HT-29 (cell line): ENCODE measurements around the gene INAFM1. TPM values are rescaled to one million over a fixed set of nuclear protein-coding genes. Genes with fewer than 3 reads are reported as not detected.

Experiments
- DNase-seq: peaks from one replicate; pipeline ENCODE4 v3.0.0-alpha.2; 2015; ENCODE audit warnings: low spot score
- small RNA-seq: library from RNA; depleted of rRNA; stranded (forward); fragments of <200 nt; gene quantifications from one replicate; pipeline ENCODE3, GENCODE V24; 2014
- total RNA-seq: library from RNA; depleted of rRNA; stranded (reverse); fragments of >200 nt; shearing (Covaris generic); gene quantifications from 2 replicates; pipeline ENCODE4 v1.2.3, GENCODE V29; 2014; rRNA removed

Gene INAFM1
- total RNA-seq, 1 experiment from 2014 or later: 20.2 TPM

GRCh38 chr19:47309608-47310007, 34.9 kb downstream of the INAFM1 start, which contains the start of gene C5AR1:
C5AR1 (plus strand) TSS chr19:47309861; CDS start chr19:47309896, 35 bp downstream.
- DNase-seq: no peak

GRCh38 chr19:47310323-47310722, 35.6 kb downstream of the INAFM1 start:
- DNase-seq: no peak

GRCh38 chr19:47310819-47311218, 36.1 kb downstream of the INAFM1 start:
- DNase-seq: no peak

- no peak for DNase-seq
Observed at GRCh38 chr19:47312366-47313006, 37.8 kb downstream of the INAFM1 start.

- DNase-seq: no peak
Observed at GRCh38 chr19:47313754-47314295, 39.1 kb downstream of the INAFM1 start.

GRCh38 chr19:47315125-47315821, 40.6 kb downstream of the INAFM1 start:
- peak; percentile 63 for DNase-seq

- DNase-seq: no peak
Observed at GRCh38 chr19:47316513-47316912, 41.8 kb downstream of the INAFM1 start.

GRCh38 chr19:47319923-47320871, 45.5 kb downstream of the INAFM1 start:
- no peak for DNase-seq

- DNase-seq: no peak
Observed at GRCh38 chr19:47321630-47322029, 46.9 kb downstream of the INAFM1 start.

- DNase-seq: no peak
Observed at GRCh38 chr19:47322058-47322457, 47.4 kb downstream of the INAFM1 start.

GRCh38 chr19:47323409-47323808, 48.7 kb downstream of the INAFM1 start:
- no peak for DNase-seq

- no peak for DNase-seq
Observed at GRCh38 chr19:47323872-47324271, 49.2 kb downstream of the INAFM1 start.

GRCh38 chr19:47324502-47324901, 49.8 kb downstream of the INAFM1 start:
- DNase-seq: no peak

Small RNA genes lying within 50 kb of the gene (small RNA-seq; reads per million reads assigned to genes)
- gene MIR3190: not detected

Other genes starting within 250 kb of the INAFM1 start
- gene TMEM160, start 226.3 kb upstream of the INAFM1 start, total RNA-seq: 261 and 277 TPM in 2 replicates
- gene ZC3H4, start 161.1 kb upstream of the INAFM1 start, total RNA-seq: 27.5 and 36.7 TPM in 2 replicates
- gene SAE1, start 144.1 kb upstream of the INAFM1 start, total RNA-seq: 220 and 231 TPM in 2 replicates
- gene BBC3, start 43.7 kb upstream of the INAFM1 start, total RNA-seq: 51.0 and 56.4 TPM in 2 replicates
- gene CCDC9, start 18.4 kb upstream of the INAFM1 start, total RNA-seq: 19.8 and 34.8 TPM in 2 replicates
- gene C5AR1, start 35.0 kb downstream of the INAFM1 start, total RNA-seq: 0.13 and 0.28 TPM in 2 replicates
- not detected in 2 replicates for gene C5AR2, start 57.3 kb downstream of the INAFM1 start, total RNA-seq
- 85.4 and 88.4 TPM in 2 replicates for gene DHX34, start 74.4 kb downstream of the INAFM1 start, total RNA-seq
- gene MEIS3, start 144.6 kb downstream of the INAFM1 start, total RNA-seq: 0.37 and 1.1 TPM in 2 replicates
- 0.83 and 3.6 TPM in 2 replicates for gene SLC8A2, start 197.0 kb downstream of the INAFM1 start, total RNA-seq
- 26.2 and 30.1 TPM in 2 replicates for gene KPTN, start 209.3 kb downstream of the INAFM1 start, total RNA-seq
- 193 and 224 TPM in 2 replicates for gene NAPA, start 240.2 kb downstream of the INAFM1 start, total RNA-seq